Common myeloid progenitor, CD34-positive (primary cell): Measurements from ENCODE around the gene CDH4.

ENCODE experiments used
- CTCF ChIA-PET: fragments of 350-600 bp; sonication (Branson Sonifier 250); formaldehyde crosslinking; loops from one replicate; lab custom pipeline; 2021; ENCODE audit warnings: antibody characterized with exemption; lab: Charles Lee
- POLR2A ChIA-PET: fragments of 350-600 bp; sonication (Branson Sonifier 250); formaldehyde crosslinking; loops from one replicate; lab custom pipeline; 2021; ENCODE audit warnings: antibody characterized with exemption; lab: Charles Lee
- DNase-seq, 3 donors: peaks; one replicate each; pipeline versions ENCODE4 v3.0.0 to v3.0.0-alpha.2; 2013
- H3K27ac ChIP-seq, 2 experiments: 1 replicate in 1 of 2; 2 replicates in 1 of 2; pipeline ENCODE4 v1.7.0; 2013; ENCODE audit warnings: inconsistent platforms in 2 of 2, low read length in 2 of 2, mild to moderate bottlenecking in 2 of 2, low read depth in 1 of 2, moderate library complexity in 1 of 2; ENCODE audit not compliant: severe bottlenecking in 2 of 2, insufficient read depth in 1 of 2, poor library complexity in 1 of 2
- H3K27me3 ChIP-seq, 5 experiments: replicated peaks in 2 of 5; 1 replicate in 3 of 5; 2 replicates in 2 of 5; pipeline versions ENCODE4 v1.6.1 to v1.7.0; 2013; ENCODE audit warnings: low read length in 4 of 5, mild to moderate bottlenecking in 2 of 5, moderate library complexity in 2 of 5, inconsistent platforms in 1 of 5; ENCODE audit not compliant: insufficient read depth in 5 of 5, control insufficient read depth in 4 of 5
- H3K36me3 ChIP-seq, 4 experiments: 1 replicate in 2 of 4; 2 replicates in 2 of 4; pipeline versions ENCODE4 v1.6.1 to v1.7.0; 2013; ENCODE audit warnings: low read length in 3 of 4, control low read depth in 1 of 4, mild to moderate bottlenecking in 1 of 4; ENCODE audit not compliant: control insufficient read depth in 4 of 4, insufficient read depth in 4 of 4
- H3K4me1 ChIP-seq, 4 experiments: 1 replicate in 3 of 4; 2 replicates in 1 of 4; pipeline versions ENCODE4 v1.6.1 to v1.7.1; 2013; ENCODE audit warnings: low read length in 3 of 4, mild to moderate bottlenecking in 3 of 4, control low read depth in 1 of 4, inconsistent platforms in 1 of 4, moderate library complexity in 1 of 4; ENCODE audit not compliant: control insufficient read depth in 4 of 4, insufficient read depth in 4 of 4; ENCODE audit errors: control extremely low read depth in 1 of 4
- H3K4me3 ChIP-seq, 7 experiments: 1 replicate in 4 of 7; 2 replicates in 3 of 7; pipeline versions ENCODE4 v1.5.1 to v1.7.0; 2013; ENCODE audit warnings: mild to moderate bottlenecking in 7 of 7, low read length in 6 of 7, moderate library complexity in 6 of 7, inconsistent platforms in 2 of 7, low read depth in 2 of 7, control low read depth in 1 of 7; ENCODE audit not compliant: insufficient read depth in 4 of 7, control insufficient read depth in 1 of 7; ENCODE audit errors: extremely low read depth in 1 of 7
- H3K9me3 ChIP-seq, 5 experiments: 1 replicate in 4 of 5; 2 replicates in 1 of 5; pipeline versions ENCODE4 v1.6.1 to v1.7.1; 2013; ENCODE audit warnings: low read length in 4 of 5, mild to moderate bottlenecking in 2 of 5, inconsistent platforms in 1 of 5, low read depth in 1 of 5, moderate library complexity in 1 of 5; ENCODE audit not compliant: control insufficient read depth in 4 of 5, insufficient read depth in 2 of 5; ENCODE audit errors: control extremely low read depth in 1 of 5
- WGBS: methylation state at CpG from one replicate; pipeline ENCODE4 v1.1.5; 2013; ENCODE audit not compliant: insufficient coverage; 5-methylcytosine and 5-hydroxymethylcytosine counted together

The CDH4 gene

GRCh38 chr20:61279621-61280150, 27.6 kb downstream of the CDH4 start:
- CTCF ChIA-PET, result no interaction called here

DNA sequence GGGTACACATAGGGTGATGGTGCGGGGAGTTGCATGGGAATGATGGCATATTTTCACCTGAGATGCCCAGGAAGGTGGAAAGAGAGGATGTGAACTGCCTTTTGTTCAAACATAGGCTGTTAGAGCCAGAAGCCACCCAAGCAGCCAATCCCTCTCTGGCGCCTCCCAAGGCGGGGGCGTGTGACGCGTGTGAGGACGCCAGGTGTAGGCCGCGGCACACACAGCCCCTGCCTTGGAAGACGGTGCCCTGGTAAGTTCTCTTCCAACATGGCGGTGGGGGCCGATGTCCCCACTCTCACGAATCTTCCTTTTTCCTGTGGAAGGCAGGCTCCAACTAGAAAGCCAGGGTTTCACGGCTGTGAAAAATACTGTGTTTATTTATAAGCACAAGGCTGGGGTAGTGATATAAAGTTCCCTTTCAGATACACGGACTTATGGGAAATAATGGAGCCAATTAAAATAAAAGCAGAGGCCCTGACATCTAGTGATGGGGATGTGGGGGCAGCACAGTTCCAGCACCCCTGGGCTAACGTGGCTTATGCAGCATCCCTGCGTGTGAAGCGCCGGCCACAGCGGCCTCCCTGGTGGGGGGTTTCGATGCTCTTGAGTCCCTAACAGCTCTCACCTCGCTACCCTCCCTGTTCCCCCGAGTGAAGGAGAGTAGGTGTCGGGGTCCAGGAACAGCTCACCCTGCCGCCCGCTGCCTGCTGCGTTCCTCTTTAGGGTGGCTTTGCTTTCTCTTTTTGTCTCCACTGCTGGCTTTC, 28.3 kb downstream of the CDH4 start:
- Histone ChIP-seq H3K4me1 (no peaks in the 10 kb centered on the region), H3K36me3 (no peaks in the 10 kb centered on the region), H3K9me3 (peaks cover 0 to 17% (median 4%) of the 10 kb centered on the region in 5 experiments), H3K27me3 (no peaks in the 10 kb centered on the region), H3K4me3 (no peak overlapping the region), H3K27ac (no peak overlapping the region)
- WGBS, result over 99% methylated on average over 21 of the region's 27 CpGs
- no peak for DNase-seq
- POLR2A ChIA-PET, result no interaction called here
- CTCF ChIA-PET, result no interaction called here

More at GRCh38 chr20:61279621-61280150, 27.6 kb downstream of the CDH4 start:
- no peaks in the 10 kb centered on the region for H3K27me3 ChIP-seq
- POLR2A ChIA-PET, result no interaction called here
- no peaks in the 10 kb centered on the region for H3K36me3 ChIP-seq
- H3K9me3 ChIP-seq, result peaks cover 0 to 17% (median 4%) of the 10 kb centered on the region in 5 experiments
- no peaks in the 10 kb centered on the region for H3K4me1 ChIP-seq
- H3K27ac ChIP-seq, result no peak overlapping the region
- 83% methylated on average over 13 of the region's 17 CpGs for WGBS
- no peak for DNase-seq
- H3K4me3 ChIP-seq, result no peak overlapping the region

- Histone ChIP-seq H3K27me3 (no peaks in the 10 kb centered on the region), H3K4me1 (no peaks in the 10 kb centered on the region), H3K4me3 (no peak overlapping the region), H3K27ac (no peak overlapping the region), H3K36me3 (peaks cover 0 to 6% (median 0%) of the 10 kb centered on the region in 4 experiments), H3K9me3 (peaks cover 0 to 17% (median 5%) of the 10 kb centered on the region in 5 experiments)
- CTCF ChIA-PET, result no interaction called here
- POLR2A ChIA-PET, result no interaction called here
- 95% methylated on average over 11 of the region's 12 CpGs for WGBS
- no peak for DNase-seq
These were observed 29.3 kb downstream of the CDH4 start for GRCh38 chr20:61281286-61281795.

DNA sequence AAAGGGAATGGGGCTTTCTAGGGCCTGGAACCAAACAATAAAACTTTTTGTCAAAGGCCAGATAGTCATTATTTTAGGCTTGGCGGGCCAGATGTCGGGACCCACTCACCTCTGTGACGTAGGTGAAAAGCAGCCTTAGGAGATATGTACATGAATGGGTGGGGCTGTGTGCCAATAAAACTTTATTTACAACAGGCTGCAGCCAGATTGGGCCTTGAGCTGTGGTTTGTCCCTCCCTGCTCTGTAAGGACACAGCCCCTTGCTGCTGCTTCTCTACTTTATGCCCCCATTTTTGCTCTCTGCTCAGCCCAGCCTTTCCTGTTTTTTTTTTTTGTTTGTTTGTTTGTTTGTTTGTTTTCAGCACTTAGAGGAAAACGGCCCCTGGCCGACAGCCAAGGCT, 32.7 kb downstream of the CDH4 start:
- Histone ChIP-seq H3K27me3 (no peaks in the 10 kb centered on the region), H3K27ac (no peak overlapping the region), H3K4me3 (no peak overlapping the region), H3K4me1 (no peaks in the 10 kb centered on the region), H3K9me3 (peaks cover 0 to 20% (median 5%) of the 10 kb centered on the region in 5 experiments), H3K36me3 (peaks cover 0 to 6% (median 0%) of the 10 kb centered on the region in 4 experiments)
- DNase-seq, result no peak
- WGBS, result 85% methylated on average over 5 of the region's 5 CpGs
- ChIA-PET POLR2A (no interaction called here), CTCF (no interaction called here)

GRCh38 chr20:61285152-61285645, 33.1 kb downstream of the CDH4 start:
- no peak for DNase-seq
- no peaks in the 10 kb centered on the region for H3K4me1 ChIP-seq
- ChIA-PET POLR2A (no interaction called here), CTCF (no interaction called here)
- H3K36me3 ChIP-seq, result peaks cover 0 to 6% (median 0%) of the 10 kb centered on the region in 4 experiments
- H3K27ac ChIP-seq, result no peak overlapping the region
- H3K27me3 ChIP-seq, result no peaks in the 10 kb centered on the region
- H3K4me3 ChIP-seq, result no peak overlapping the region
- H3K9me3 ChIP-seq, result peaks cover 0 to 20% (median 5%) of the 10 kb centered on the region in 5 experiments
- WGBS, result 94% methylated on average over 11 of the region's 15 CpGs

DNA sequence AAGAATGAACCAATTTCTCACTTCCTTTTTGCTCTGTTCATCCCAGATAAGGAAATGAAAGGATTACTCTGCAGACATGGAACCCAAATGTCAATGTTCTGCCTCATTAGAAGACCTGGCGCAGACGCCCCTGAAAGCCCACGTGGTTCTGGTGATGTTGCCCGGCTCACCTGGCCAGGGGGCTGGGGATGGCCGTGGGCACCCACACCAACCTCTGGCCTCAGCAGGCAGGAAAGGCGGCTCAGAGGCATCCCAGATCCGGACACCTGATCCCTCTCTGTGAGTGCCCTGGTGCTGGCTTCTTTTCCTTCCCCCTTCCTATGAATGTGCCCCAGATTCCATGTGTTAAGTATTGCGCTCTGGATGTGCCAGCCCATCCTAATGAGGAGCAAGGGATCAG, 33.6 kb downstream of the CDH4 start:
- no peak overlapping the region for H3K27ac ChIP-seq
- no peaks in the 10 kb centered on the region for H3K27me3 ChIP-seq
- peaks cover 0 to 19% (median 5%) of the 10 kb centered on the region in 5 experiments for H3K9me3 ChIP-seq
- WGBS, result 91% methylated on average over 8 of the region's 8 CpGs
- DNase-seq, result no peak
- no peak overlapping the region for H3K4me3 ChIP-seq
- POLR2A ChIA-PET, result no interaction called here
- peaks cover 0 to 6% (median 0%) of the 10 kb centered on the region in 4 experiments for H3K36me3 ChIP-seq
- CTCF ChIA-PET, result no interaction called here
- no peaks in the 10 kb centered on the region for H3K4me1 ChIP-seq
